Fibroblast of lung (primary cell): ENCODE measurements around the gene ZNF831. TPM values are rescaled to one million over a fixed set of nuclear protein-coding genes. Genes with fewer than 3 reads are reported as not detected.

Source experiments
- DNase-seq, 2 donors: peaks; one replicate each; pipeline versions ENCODE4 v3.0.0 to v3.0.0-alpha.2; 2010; ENCODE audit warnings: low read depth in 2 of 2
- H2AFZ ChIP-seq: 2 replicates; pipeline ENCODE4 v1.5.1; 2012; ENCODE audit warnings: low read length, control low read depth, inconsistent platforms
- H3K27ac ChIP-seq: 2 replicates; pipeline ENCODE4 v1.5.1; 2011; ENCODE audit warnings: low read length, control low read depth; ENCODE audit not compliant: insufficient read depth
- H3K27me3 ChIP-seq: 2 replicates; pipeline ENCODE4 v1.5.1; 2011; ENCODE audit warnings: mild to moderate bottlenecking, low read length; ENCODE audit not compliant: control insufficient read depth, insufficient read depth
- H3K36me3 ChIP-seq: 2 replicates; pipeline ENCODE4 v1.5.1; 2011; ENCODE audit warnings: low read length; ENCODE audit not compliant: control insufficient read depth, insufficient read depth
- H3K4me1 ChIP-seq: 2 replicates; pipeline ENCODE4 v1.5.1; 2011; ENCODE audit warnings: low read length; ENCODE audit not compliant: control insufficient read depth, insufficient read depth; ENCODE audit errors: extremely low read depth
- H3K4me2 ChIP-seq: 2 replicates; pipeline ENCODE4 v1.5.1; 2011; ENCODE audit warnings: low read length, control low read depth; ENCODE audit not compliant: insufficient read depth; ENCODE audit errors: extremely low read depth
- H3K4me3 ChIP-seq, 4 experiments: fragments of 200-600 bp in 1 of 4; sonication (generic) in 1 of 4; replicated peaks in 1 of 4; 2 replicates each; pipeline ENCODE4 v1.5.1; 2011 to 2016; ENCODE audit warnings: low read length in 4 of 4, low read depth in 3 of 4, mild to moderate bottlenecking in 3 of 4, control low read depth in 2 of 4, inconsistent platforms in 1 of 4, mixed read lengths in 1 of 4; ENCODE audit not compliant: insufficient read depth in 1 of 4; ENCODE audit errors: control extremely low read depth in 1 of 4
- H3K79me2 ChIP-seq: 2 replicates; pipeline ENCODE4 v1.5.1; 2012; ENCODE audit warnings: mild to moderate bottlenecking, low read length, inconsistent platforms; ENCODE audit not compliant: control insufficient read depth, insufficient read depth
- H3K9ac ChIP-seq: 2 replicates; pipeline ENCODE4 v1.5.1; 2011; ENCODE audit warnings: mild to moderate bottlenecking, low read length, control low read depth; ENCODE audit not compliant: insufficient read depth
- H3K9me3 ChIP-seq: 2 replicates; pipeline ENCODE4 v1.5.1; 2012; ENCODE audit warnings: low read depth, low read length; ENCODE audit not compliant: control insufficient read depth, insufficient read depth
- H4K20me1 ChIP-seq: 2 replicates; pipeline ENCODE4 v1.5.1; 2011; ENCODE audit warnings: low read length; ENCODE audit not compliant: control insufficient read depth, insufficient read depth; ENCODE audit errors: extremely low read depth
- EZH2 ChIP-seq: IDR thresholded peaks from 2 replicates; pipeline ENCODE4 v1.5.1; 2012; ENCODE audit warnings: low read length, control low read depth, mild to moderate bottlenecking; ENCODE audit errors: missing control alignments
- polyA plus RNA-seq, 2 donors: library from polyadenylated mRNA; depleted of rRNA in 1 of 2; stranded (reverse) in 1 of 2; unstranded in 1 of 2; fragments of >200 nt; gene quantifications; 2 replicates each; pipeline ENCODE4 v1.2.1, GENCODE V29; 2011 to 2012; ENCODE audit warnings: missing spikeins in 1 of 2
- total RNA-seq: library from RNA; depleted of rRNA; stranded (reverse); fragments of >200 nt; gene quantifications from 2 replicates; pipeline ENCODE4 v1.2.1, GENCODE V29; 2014
- TF ChIP-seq, protein P1 (sequence below), 2 donors: IDR thresholded peaks in 1 of 2; conservative IDR thresholded peaks in 1 of 2; 1 replicate in 1 of 2; 2 replicates in 1 of 2; pipeline ENCODE4 v1.5.1; 2011 to 2012; ENCODE audit warnings: low read length in 2 of 2, control low read depth in 1 of 2, inconsistent platforms in 1 of 2, low read depth in 1 of 2, mild to moderate bottlenecking in 1 of 2

ZNF831 gene
- total and polyA plus RNA-seq, 2 donors (not counting 1 experiment from before 2014, with no cell fraction given): not detected

DNA sequence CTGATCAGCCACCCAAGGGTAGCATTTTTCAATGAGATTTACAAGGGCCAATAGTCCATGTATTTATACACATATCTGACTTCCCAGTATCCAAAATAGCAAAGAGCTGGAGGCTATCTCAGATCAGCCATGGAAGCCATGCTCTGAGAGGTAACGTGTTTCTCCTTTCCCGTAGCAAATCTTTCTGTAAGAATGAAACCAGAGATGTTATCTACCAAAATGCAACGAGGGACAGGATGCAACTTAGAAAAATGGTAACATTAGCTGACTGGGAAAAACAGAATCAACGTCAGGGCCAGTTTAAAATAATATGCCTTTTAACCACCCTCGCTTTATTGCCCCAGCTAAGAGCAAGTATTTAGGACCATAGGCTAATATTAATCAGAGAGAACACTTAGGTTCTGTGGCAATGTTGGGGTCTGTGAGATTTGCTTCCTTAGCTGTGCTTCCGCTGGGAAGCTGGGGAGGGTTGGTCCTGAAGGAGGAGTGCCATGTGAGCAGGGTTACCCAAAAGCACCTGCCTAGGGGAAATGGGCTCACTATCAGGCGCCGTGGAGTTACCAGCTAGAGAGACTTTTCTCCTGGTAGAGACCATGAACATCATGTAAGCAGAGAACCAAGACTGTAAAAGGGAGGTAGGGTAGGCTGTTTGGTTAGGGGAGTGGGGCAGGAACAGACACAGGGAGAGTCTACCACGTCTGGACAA is 1.2 kb downstream of the ZNF831 start:
- Histone ChIP-seq H3K27me3 (no peaks in the 10 kb centered on the region), H3K9ac (no peak overlapping the region), H4K20me1 (no peaks in the 10 kb centered on the region), H3K79me2 (no peaks in the 10 kb centered on the region), H3K4me1 (no peaks in the 10 kb centered on the region), H2AFZ (no peak overlapping the region), H3K4me2 (no peak overlapping the region), H3K36me3 (no peaks in the 10 kb centered on the region), H3K27ac (no peak overlapping the region), H3K4me3 (no peak overlapping the region), H3K9me3 (no peaks in the 10 kb centered on the region)
- no peak for TF ChIP-seq EZH2
- no peak for DNase-seq

DNA sequence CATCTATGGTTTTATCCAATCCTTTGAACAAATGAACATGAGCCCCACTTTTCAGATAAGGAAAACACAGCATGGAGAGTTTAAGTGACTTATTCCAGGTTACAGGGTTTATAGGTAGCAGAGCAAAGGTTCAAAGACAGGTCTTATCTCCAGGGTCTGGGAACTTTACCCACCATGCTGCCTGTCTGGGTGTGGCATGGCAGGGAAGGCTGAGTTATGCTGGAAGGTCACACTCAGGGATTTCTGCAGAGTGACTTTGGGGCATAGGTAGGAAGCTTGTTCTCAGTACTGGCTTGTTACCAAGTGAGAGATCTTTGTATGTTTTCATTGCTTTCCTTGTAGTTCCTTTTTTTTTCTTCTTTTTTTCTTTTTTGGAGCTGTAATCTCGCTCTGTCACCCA is 1.8 kb downstream of the ZNF831 start:
- H4K20me1 ChIP-seq: no peaks in the 10 kb centered on the region
- no peak overlapping the region for H3K9ac ChIP-seq
- H3K27ac ChIP-seq: no peak overlapping the region
- H3K9me3 ChIP-seq: no peaks in the 10 kb centered on the region
- H3K4me3 ChIP-seq: no peak overlapping the region
- H3K36me3 ChIP-seq: no peaks in the 10 kb centered on the region
- no peaks in the 10 kb centered on the region for H3K27me3 ChIP-seq
- H2AFZ ChIP-seq: no peak overlapping the region
- no peak overlapping the region for H3K4me2 ChIP-seq
- no peaks in the 10 kb centered on the region for H3K79me2 ChIP-seq
- no peak for TF ChIP-seq EZH2
- TF ChIP-seq, protein P1, sequence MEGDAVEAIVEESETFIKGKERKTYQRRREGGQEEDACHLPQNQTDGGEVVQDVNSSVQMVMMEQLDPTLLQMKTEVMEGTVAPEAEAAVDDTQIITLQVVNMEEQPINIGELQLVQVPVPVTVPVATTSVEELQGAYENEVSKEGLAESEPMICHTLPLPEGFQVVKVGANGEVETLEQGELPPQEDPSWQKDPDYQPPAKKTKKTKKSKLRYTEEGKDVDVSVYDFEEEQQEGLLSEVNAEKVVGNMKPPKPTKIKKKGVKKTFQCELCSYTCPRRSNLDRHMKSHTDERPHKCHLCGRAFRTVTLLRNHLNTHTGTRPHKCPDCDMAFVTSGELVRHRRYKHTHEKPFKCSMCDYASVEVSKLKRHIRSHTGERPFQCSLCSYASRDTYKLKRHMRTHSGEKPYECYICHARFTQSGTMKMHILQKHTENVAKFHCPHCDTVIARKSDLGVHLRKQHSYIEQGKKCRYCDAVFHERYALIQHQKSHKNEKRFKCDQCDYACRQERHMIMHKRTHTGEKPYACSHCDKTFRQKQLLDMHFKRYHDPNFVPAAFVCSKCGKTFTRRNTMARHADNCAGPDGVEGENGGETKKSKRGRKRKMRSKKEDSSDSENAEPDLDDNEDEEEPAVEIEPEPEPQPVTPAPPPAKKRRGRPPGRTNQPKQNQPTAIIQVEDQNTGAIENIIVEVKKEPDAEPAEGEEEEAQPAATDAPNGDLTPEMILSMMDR (conservative IDR thresholded peaks at IDR 0.05 in 1 of 2, IDR thresholded peaks at IDR 0.05 in 1 of 2; ENCODE audit: low read depth in 1 of 2, low read length in 2 of 2): no peak
- no peak for DNase-seq
- H3K4me1 ChIP-seq: no peaks in the 10 kb centered on the region

DNA sequence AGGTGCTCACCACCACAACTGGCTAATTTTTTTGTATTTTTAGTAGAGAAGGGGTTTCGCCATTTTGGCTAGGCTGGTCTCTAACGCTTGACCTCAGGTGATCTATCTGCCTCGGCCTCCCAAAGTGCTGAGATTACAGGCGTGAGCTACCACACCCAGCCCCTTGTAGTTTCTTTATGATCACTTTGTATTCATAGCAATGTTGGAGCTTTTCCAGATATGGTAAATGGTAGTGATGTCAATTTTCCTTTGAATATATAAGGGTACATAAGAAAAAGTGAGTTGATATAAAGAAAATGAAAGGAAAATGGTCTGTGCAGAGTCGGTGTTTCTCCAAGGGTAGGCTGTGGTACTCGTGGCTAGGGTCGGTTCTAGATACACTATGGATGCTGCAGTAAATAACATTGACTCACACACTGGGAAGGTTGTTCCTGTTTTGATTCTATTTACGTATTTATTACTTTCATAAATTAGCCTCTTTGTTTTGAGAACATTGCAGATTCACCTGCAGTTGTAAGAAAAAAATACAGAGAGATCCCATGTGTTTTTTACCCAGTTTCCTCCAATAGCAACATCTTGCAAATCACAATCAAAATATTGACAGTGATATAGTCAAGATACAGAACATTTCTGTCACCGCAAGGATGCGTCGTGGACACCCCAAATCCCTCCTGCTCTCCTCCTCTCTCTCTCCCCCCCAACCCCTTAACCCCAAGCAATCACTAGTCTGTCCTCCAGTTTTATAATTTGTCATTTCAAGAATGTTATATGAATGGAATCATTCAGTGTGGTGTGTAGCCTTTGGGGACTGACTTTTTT is 2.5 kb downstream of the ZNF831 start:
- Histone ChIP-seq H3K4me3 (no peak overlapping the region), H3K4me1 (no peaks in the 10 kb centered on the region), H4K20me1 (no peaks in the 10 kb centered on the region), H3K36me3 (no peaks in the 10 kb centered on the region), H3K27me3 (no peaks in the 10 kb centered on the region), H3K9ac (no peak overlapping the region), H3K9me3 (no peaks in the 10 kb centered on the region), H3K4me2 (no peak overlapping the region), H3K79me2 (no peaks in the 10 kb centered on the region), H2AFZ (no peak overlapping the region), H3K27ac (no peak overlapping the region)
- DNase-seq: no peak
- TF ChIP-seq, protein P1 (conservative IDR thresholded peaks at IDR 0.05 in 1 of 2, IDR thresholded peaks at IDR 0.05 in 1 of 2; ENCODE audit: low read depth in 1 of 2, low read length in 2 of 2): no peak
- TF ChIP-seq EZH2: no peak
